Omental fat pad (tissue), 4 donors: ENCODE measurements around the gene TSGA10. TPM values are rescaled to one million over a fixed set of nuclear protein-coding genes. Genes with fewer than 3 reads are reported as not detected.

Experiments
- ATAC-seq: fragments of 150-250 bp; one replicate; pipeline ENCODE4 v1.9.1; 2016; ENCODE audit warnings: mild to moderate bottlenecking, moderate library complexity; ENCODE audit not compliant: low FRiP score
- DNase-seq: peaks from one replicate; pipeline ENCODE4 v3.0.0-alpha.2; 2019; ENCODE audit warnings: low spot score
- CTCF ChIP-seq, 3 donors: fragments of 450-650 bp; IDR thresholded peaks; one replicate each; pipeline ENCODE4 v1.5.1; 2016 to 2017; ENCODE audit warnings: antibody characterized with exemption in 3 of 3, mild to moderate bottlenecking in 3 of 3, moderate library complexity in 2 of 3
- total RNA-seq, 4 donors: library from RNA; depleted of rRNA; stranded (reverse); fragments of >200 nt; gene quantifications; one replicate each; pipeline ENCODE4 v1.1.0, GENCODE V29; 2016

The TSGA10 gene
- total RNA-seq, 4 donors from 2014 or later: 4.7 to 19.5 (median 8.5) TPM

- DNase-seq: no peak
- TF ChIP-seq CTCF (IDR thresholded peaks at IDR 0.05): no peak
- no peak for ATAC-seq
These were observed 168.7 kb downstream of the TSGA10 start for GRCh38 chr2:98985905-98986666.

GRCh38 chr2:98975611-98976010 is 179.1 kb downstream of the TSGA10 start:
- ATAC-seq: no peak
- TF ChIP-seq CTCF (IDR thresholded peaks at IDR 0.05): no peak
- no peak for DNase-seq

- ATAC-seq (no peak), DNase-seq (no peak)
- no peak for TF ChIP-seq CTCF (IDR thresholded peaks at IDR 0.05)
These were observed 182.1 kb downstream of the TSGA10 start for GRCh38 chr2:98972582-98973167.

- no peak for DNase-seq
- no peak for ATAC-seq
- TF ChIP-seq CTCF (IDR thresholded peaks at IDR 0.05): no peak
These were observed 194.8 kb downstream of the TSGA10 start for GRCh38 chr2:98959810-98960507.

GRCh38 chr2:98952966-98953365 is 201.8 kb downstream of the TSGA10 start:
- no peak for ATAC-seq
- no peak for DNase-seq

More at GRCh38 chr2:98952966-98953365, 201.8 kb downstream of the TSGA10 start:
- TF ChIP-seq CTCF (IDR thresholded peaks at IDR 0.05): no peak
